A375 (cell line): Measurements from ENCODE around the gene FOXL2NB. TPM values are rescaled to one million over a fixed set of nuclear protein-coding genes. Genes with fewer than 3 reads are reported as not detected.

ENCODE experiments used
- total RNA-seq: library from RNA; depleted of rRNA; stranded (reverse); fragments of >200 nt; shearing (Covaris generic); gene quantifications from 2 replicates; pipeline ENCODE4 v1.2.3, GENCODE V29; 2014; rRNA removed

FOXL2NB gene
- 0.11 TPM in 1 of 2 replicates, not detected in the other for total RNA-seq

GRCh38 chr3:138946663-138947494 is at the start of gene FOXL2NB, which contains the start of gene FOXL2:
Gene FOXL2NB, plus strand, starts transcription at chr3:138947217. Its CDS starts 148 bp downstream, at chr3:138947365.
Gene FOXL2, minus strand, starts transcription at chr3:138947137. Its CDS starts 415 bp downstream, at chr3:138946722.

Other genes starting within 250 kb of the FOXL2NB start
- 10.0 and 10.8 TPM in 2 replicates for gene PIK3CB, start 112.3 kb upstream of the FOXL2NB start, total RNA-seq
- not detected in 2 replicates for gene FOXL2, start 80 bp upstream of the FOXL2NB start, total RNA-seq
- gene PRR23A, start 59.1 kb downstream of the FOXL2NB start, total RNA-seq = not detected in 2 replicates
- gene PRR23B, start 73.7 kb downstream of the FOXL2NB start, total RNA-seq = not detected in 2 replicates
- gene PRR23C, start 97.7 kb downstream of the FOXL2NB start, total RNA-seq = not detected in 2 replicates